Measurements from ENCODE around the gene PLAAT2.

PLAAT2 gene

GRCh38 chr11:63506876-63507275, 56.3 kb downstream of the PLAAT2 start:
- TF ChIP-seq REST (IDR thresholded peaks at IDR 0.05; ENCODE audit: insufficient read depth in 1 of 2, low read depth in 2 of 2, low read length in 2 of 2) (no peak), TAF1 (IDR thresholded peaks at IDR 0.05; ENCODE audit: borderline replicate concordance, insufficient read depth, low read length) (no peak), FOXP2 (optimal IDR thresholded peaks at IDR 0.05; ENCODE audit: borderline replicate concordance, extremely low read depth, extremely low read length, insufficient read depth) (no peak), SIN3A (IDR thresholded peaks at IDR 0.05; ENCODE audit: borderline replicate concordance, insufficient read depth, low read length) (no peak), POLR2AphosphoS5 (IDR thresholded peaks at IDR 0.05; ENCODE audit: low read depth, low read length) (no peak)

- TF ChIP-seq POLR2AphosphoS5 (IDR thresholded peaks at IDR 0.05; ENCODE audit: low read depth, low read length) (no peak), REST (IDR thresholded peaks at IDR 0.05; ENCODE audit: insufficient read depth in 1 of 2, low read depth in 2 of 2, low read length in 2 of 2) (no peak), TAF1 (IDR thresholded peaks at IDR 0.05; ENCODE audit: borderline replicate concordance, insufficient read depth, low read length) (no peak), SIN3A (IDR thresholded peaks at IDR 0.05; ENCODE audit: borderline replicate concordance, insufficient read depth, low read length) (no peak), FOXP2 (optimal IDR thresholded peaks at IDR 0.05; ENCODE audit: borderline replicate concordance, extremely low read depth, extremely low read length, insufficient read depth) (no peak)
Measured at GRCh38 chr11:63505857-63506528, 57.2 kb downstream of the PLAAT2 start, which contains the start of gene LGALS12. TSS of gene LGALS12 (plus strand) at chr11:63506084. CDS start at chr11:63506459, 375 bp downstream.

- no peak for TF ChIP-seq TAF1 (IDR thresholded peaks at IDR 0.05; ENCODE audit: borderline replicate concordance, insufficient read depth, low read length)
- TF ChIP-seq SIN3A (IDR thresholded peaks at IDR 0.05; ENCODE audit: borderline replicate concordance, insufficient read depth, low read length) = no peak
- TF ChIP-seq FOXP2 (optimal IDR thresholded peaks at IDR 0.05; ENCODE audit: borderline replicate concordance, extremely low read depth, extremely low read length, insufficient read depth) = no peak
- TF ChIP-seq POLR2AphosphoS5 (IDR thresholded peaks at IDR 0.05; ENCODE audit: low read depth, low read length) = no peak
- TF ChIP-seq REST (IDR thresholded peaks at IDR 0.05; ENCODE audit: insufficient read depth in 1 of 2, low read depth in 2 of 2, low read length in 2 of 2) = no peak
Measured at GRCh38 chr11:63504933-63505586, 58.1 kb downstream of the PLAAT2 start.

GRCh38 chr11:63504054-63504453, 59.1 kb downstream of the PLAAT2 start:
- no peak for TF ChIP-seq FOXP2 (optimal IDR thresholded peaks at IDR 0.05; ENCODE audit: borderline replicate concordance, extremely low read depth, extremely low read length, insufficient read depth)
- no peak for TF ChIP-seq POLR2AphosphoS5 (IDR thresholded peaks at IDR 0.05; ENCODE audit: low read depth, low read length)
- TF ChIP-seq REST (IDR thresholded peaks at IDR 0.05; ENCODE audit: insufficient read depth in 1 of 2, low read depth in 2 of 2, low read length in 2 of 2) = no peak
- TF ChIP-seq TAF1 (IDR thresholded peaks at IDR 0.05; ENCODE audit: borderline replicate concordance, insufficient read depth, low read length) = no peak
- no peak for TF ChIP-seq SIN3A (IDR thresholded peaks at IDR 0.05; ENCODE audit: borderline replicate concordance, insufficient read depth, low read length)

Measured in PFSK-1 (cell line).